Kidney (tissue), 14 donors: ENCODE measurements around the gene GLDC. TPM values are rescaled to one million over a fixed set of nuclear protein-coding genes. Genes with fewer than 3 reads are reported as not detected.

ENCODE experiments used
- DNase-seq, 5 donors: peaks; one replicate each; pipeline ENCODE4 v3.0.0-alpha.2; 2013 to 2020
- FAIRE-seq: peaks from 2 replicates; lab custom pipeline; 2012; peaks lifted over from hg19 to GRCh38; lab: Jason Lieb, UNC
- H3K27ac ChIP-seq, 2 donors: one replicate each; pipeline ENCODE4 v1.7.0; 2013; ENCODE audit warnings: low read depth in 2 of 2, low read length in 2 of 2, inconsistent platforms in 1 of 2
- H3K27me3 ChIP-seq: one replicate; pipeline ENCODE4 v1.7.1; 2013; ENCODE audit warnings: low read length, inconsistent platforms; ENCODE audit not compliant: control insufficient read depth, insufficient read depth
- H3K36me3 ChIP-seq, 3 donors: one replicate each; pipeline versions ENCODE4 v1.7.0 to v1.7.1; 2013; ENCODE audit warnings: low read length in 3 of 3, control low read depth in 1 of 3, inconsistent platforms in 1 of 3; ENCODE audit not compliant: insufficient read depth in 3 of 3, control insufficient read depth in 2 of 3
- H3K4me1 ChIP-seq, 3 donors: one replicate each; pipeline versions ENCODE4 v1.7.0 to v1.7.1; 2013; ENCODE audit warnings: low read length in 3 of 3, inconsistent platforms in 1 of 3, low read depth in 1 of 3; ENCODE audit not compliant: control insufficient read depth in 2 of 3, insufficient read depth in 2 of 3
- H3K4me3 ChIP-seq, 3 donors: one replicate each; pipeline versions ENCODE4 v1.7.0 to v1.8.1; 2013; ENCODE audit warnings: low read length in 3 of 3, control low read depth in 1 of 3, inconsistent platforms in 1 of 3
- H3K9ac ChIP-seq, 3 donors: one replicate each; pipeline versions ENCODE4 v1.7.0 to v1.7.1; 2013; ENCODE audit warnings: low read length in 3 of 3, control low read depth in 1 of 3, inconsistent platforms in 1 of 3
- H3K9me3 ChIP-seq, 3 donors: one replicate each; pipeline versions ENCODE4 v1.7.0 to v1.7.1; 2013; ENCODE audit warnings: low read length in 3 of 3, control low read depth in 1 of 3, inconsistent platforms in 1 of 3; ENCODE audit not compliant: control insufficient read depth in 2 of 3, insufficient read depth in 1 of 3
- CTCF ChIP-seq: IDR thresholded peaks from 3 replicates; pipeline ENCODE4 v1.5.1; 2012; ENCODE audit warnings: mild to moderate bottlenecking, moderate library complexity, borderline replicate concordance; ENCODE audit not compliant: insufficient read depth; ENCODE audit errors: extremely low read depth
- intact Hi-C: fragments of 100-400 bp; cut with DNase I; formaldehyde crosslinking; loops from one replicate; pipeline ENCODE4 v1.11.1; 2022
- polyA plus RNA-seq: library from polyadenylated mRNA; stranded (reverse); fragments of 350-450 nt; fragmentation: Illumina TruSeq; extraction: RNeasy Lipid Tissue Mini Kit (QIAGEN cat#74804); gene quantifications from one replicate; pipeline ENCODE4 v1.2.3, GENCODE V29; 2014; ENCODE audit warnings: low read depth, low replicate concordance; ENCODE audit not compliant: insufficient read depth
- total RNA-seq: library from RNA; stranded (reverse); fragmentation: NEBNext Ultra II Directional; extraction: Animal tissue kit (Norgen Biotek cat#: 25700); gene quantifications from one replicate; pipeline ENCODE4 v1.2.1, GENCODE V29; 2021
- donor health status: control.
- donor health status: control.
- donor health status: control.
- donor health status: control.
- donor health status: control.
- donor health status: DM: yes; HTN: yes; CAD: no.
- donor health status: Normal renal cell carcinoma (clear cell type).

The GLDC gene
- total and polyA plus RNA-seq, 2 donors from 2014 or later = 60.1 to 79.7 TPM

- Histone ChIP-seq H3K36me3 (peaks cover 0 to 44% (median 10%) of the 10 kb centered on the region in 3 donors), H3K4me1 (no peaks in the 10 kb centered on the region), H3K9me3 (no peaks in the 10 kb centered on the region), H3K9ac (no peak overlapping the region), H3K27ac (no peak overlapping the region), H3K27me3 (no peaks in the 10 kb centered on the region), H3K4me3 (no peak overlapping the region)
- TF ChIP-seq CTCF = no peak
- FAIRE-seq (no peak), DNase-seq (no peak)
- intact Hi-C loops = no loop called here
These were observed 47.2 kb downstream of the GLDC start for GRCh38 chr9:6598249-6598725.

GRCh38 chr9:6592791-6593190 is 52.7 kb downstream of the GLDC start:
- Histone ChIP-seq H3K27ac (no peak overlapping the region), H3K4me3 (no peak overlapping the region), H3K9ac (no peak overlapping the region), H3K36me3 (peaks cover 0 to 50% (median 19%) of the 10 kb centered on the region in 3 donors), H3K9me3 (no peaks in the 10 kb centered on the region), H3K4me1 (no peaks in the 10 kb centered on the region), H3K27me3 (no peaks in the 10 kb centered on the region)
- FAIRE-seq (no peak), DNase-seq (no peak)
- intact Hi-C loops = no loop called here
- no peak for TF ChIP-seq CTCF

- intact Hi-C loops = no loop called here
- Histone ChIP-seq H3K9ac (no peak overlapping the region), H3K36me3 (peaks cover 0 to 50% (median 19%) of the 10 kb centered on the region in 3 donors), H3K4me1 (no peaks in the 10 kb centered on the region), H3K27ac (no peak overlapping the region), H3K4me3 (no peak overlapping the region), H3K27me3 (no peaks in the 10 kb centered on the region), H3K9me3 (no peaks in the 10 kb centered on the region)
- no peak for TF ChIP-seq CTCF
- DNase-seq (no peak), FAIRE-seq (no peak)
These were observed 53.3 kb downstream of the GLDC start for GRCh38 chr9:6592231-6592630.
